ENCODE data around the gene TXNDC2. TPM values are rescaled to one million over a fixed set of nuclear protein-coding genes. Genes with fewer than 3 reads are reported as not detected.

TXNDC2 gene
- total and polyA plus RNA-seq, 9 of the 15 experiments (the other 6 are each of a cell fraction or from before 2014, with no cell fraction given) = 1.2 to 4.9 (median 2.3) TPM

DNA sequence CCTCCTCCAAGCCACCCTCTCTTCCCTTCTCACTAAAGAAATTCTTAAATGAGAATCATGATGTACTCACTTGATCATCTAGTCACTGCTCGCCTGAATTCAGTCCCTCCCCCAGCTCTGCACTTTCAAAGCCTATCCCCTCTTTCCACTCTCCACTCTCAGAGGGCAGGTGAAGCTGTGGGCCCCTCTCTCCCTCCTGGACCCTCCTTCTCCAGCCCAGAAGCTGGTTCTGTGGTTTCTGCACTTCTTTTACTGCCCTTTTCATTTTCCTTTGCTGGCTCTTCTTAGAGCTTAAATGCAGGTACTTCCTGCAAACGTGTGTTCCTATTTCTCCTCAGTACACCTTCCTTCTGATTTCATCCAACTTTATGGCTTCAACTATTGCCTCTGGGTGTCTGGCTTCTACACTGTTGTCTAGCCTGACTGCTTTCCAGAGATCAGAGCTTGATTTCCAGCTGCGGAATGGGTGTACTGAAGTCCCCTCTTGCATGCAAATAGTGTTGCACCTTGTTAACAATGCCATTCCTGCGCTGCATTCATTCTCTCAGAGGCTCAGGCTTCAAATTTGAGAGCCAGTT is 15.3 kb upstream of the TXNDC2 start (continued):
- TF ChIP-seq, protein P1, sequence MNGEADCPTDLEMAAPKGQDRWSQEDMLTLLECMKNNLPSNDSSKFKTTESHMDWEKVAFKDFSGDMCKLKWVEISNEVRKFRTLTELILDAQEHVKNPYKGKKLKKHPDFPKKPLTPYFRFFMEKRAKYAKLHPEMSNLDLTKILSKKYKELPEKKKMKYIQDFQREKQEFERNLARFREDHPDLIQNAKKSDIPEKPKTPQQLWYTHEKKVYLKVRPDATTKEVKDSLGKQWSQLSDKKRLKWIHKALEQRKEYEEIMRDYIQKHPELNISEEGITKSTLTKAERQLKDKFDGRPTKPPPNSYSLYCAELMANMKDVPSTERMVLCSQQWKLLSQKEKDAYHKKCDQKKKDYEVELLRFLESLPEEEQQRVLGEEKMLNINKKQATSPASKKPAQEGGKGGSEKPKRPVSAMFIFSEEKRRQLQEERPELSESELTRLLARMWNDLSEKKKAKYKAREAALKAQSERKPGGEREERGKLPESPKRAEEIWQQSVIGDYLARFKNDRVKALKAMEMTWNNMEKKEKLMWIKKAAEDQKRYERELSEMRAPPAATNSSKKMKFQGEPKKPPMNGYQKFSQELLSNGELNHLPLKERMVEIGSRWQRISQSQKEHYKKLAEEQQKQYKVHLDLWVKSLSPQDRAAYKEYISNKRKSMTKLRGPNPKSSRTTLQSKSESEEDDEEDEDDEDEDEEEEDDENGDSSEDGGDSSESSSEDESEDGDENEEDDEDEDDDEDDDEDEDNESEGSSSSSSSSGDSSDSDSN (IDR thresholded peaks at IDR 0.05; ENCODE audit: borderline replicate concordance in 1 of 2, low read depth in 2 of 2, low read length in 2 of 2) = no peak
- no peak for TF ChIP-seq ZKSCAN3 (CRISPR knock-in tag; IDR thresholded peaks at IDR 0.05)
- TF ChIP-seq CAMTA2 (CRISPR knock-in tag; conservative IDR thresholded peaks at IDR 0.05) = no peak
- TF ChIP-seq PCBP1 (IDR thresholded peaks at IDR 0.05; ENCODE audit: low read depth, low read length, poor library complexity, severe bottlenecking) = no peak
- TF ChIP-seq, protein P2, sequence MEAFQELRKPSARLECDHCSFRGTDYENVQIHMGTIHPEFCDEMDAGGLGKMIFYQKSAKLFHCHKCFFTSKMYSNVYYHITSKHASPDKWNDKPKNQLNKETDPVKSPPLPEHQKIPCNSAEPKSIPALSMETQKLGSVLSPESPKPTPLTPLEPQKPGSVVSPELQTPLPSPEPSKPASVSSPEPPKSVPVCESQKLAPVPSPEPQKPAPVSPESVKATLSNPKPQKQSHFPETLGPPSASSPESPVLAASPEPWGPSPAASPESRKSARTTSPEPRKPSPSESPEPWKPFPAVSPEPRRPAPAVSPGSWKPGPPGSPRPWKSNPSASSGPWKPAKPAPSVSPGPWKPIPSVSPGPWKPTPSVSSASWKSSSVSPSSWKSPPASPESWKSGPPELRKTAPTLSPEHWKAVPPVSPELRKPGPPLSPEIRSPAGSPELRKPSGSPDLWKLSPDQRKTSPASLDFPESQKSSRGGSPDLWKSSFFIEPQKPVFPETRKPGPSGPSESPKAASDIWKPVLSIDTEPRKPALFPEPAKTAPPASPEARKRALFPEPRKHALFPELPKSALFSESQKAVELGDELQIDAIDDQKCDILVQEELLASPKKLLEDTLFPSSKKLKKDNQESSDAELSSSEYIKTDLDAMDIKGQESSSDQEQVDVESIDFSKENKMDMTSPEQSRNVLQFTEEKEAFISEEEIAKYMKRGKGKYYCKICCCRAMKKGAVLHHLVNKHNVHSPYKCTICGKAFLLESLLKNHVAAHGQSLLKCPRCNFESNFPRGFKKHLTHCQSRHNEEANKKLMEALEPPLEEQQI (IDR thresholded peaks at IDR 0.05) = no peak
- TF ChIP-seq TBL1XR1 (IDR thresholded peaks at IDR 0.05; ENCODE audit: low read length in 2 of 2) = 0 out of 4 replicates have a peak, but pooled peaks of 1 of the 2 experiments have one; percentile 14
- no peak for TF ChIP-seq ZNF134 (CRISPR knock-in tag; conservative IDR thresholded peaks at IDR 0.05)
- no peak for TF ChIP-seq ZNF445 (CRISPR knock-in tag; IDR thresholded peaks at IDR 0.05; ENCODE audit: low read depth)
- no peak for TF ChIP-seq FUS (optimal IDR thresholded peaks at IDR 0.05; ENCODE audit: low read depth, low read length)
- TF ChIP-seq HDAC8 (tag; IDR thresholded peaks at IDR 0.05) = peak; percentile 5; the same call in 1 of the 2 replicates
- TF ChIP-seq, protein P3, sequence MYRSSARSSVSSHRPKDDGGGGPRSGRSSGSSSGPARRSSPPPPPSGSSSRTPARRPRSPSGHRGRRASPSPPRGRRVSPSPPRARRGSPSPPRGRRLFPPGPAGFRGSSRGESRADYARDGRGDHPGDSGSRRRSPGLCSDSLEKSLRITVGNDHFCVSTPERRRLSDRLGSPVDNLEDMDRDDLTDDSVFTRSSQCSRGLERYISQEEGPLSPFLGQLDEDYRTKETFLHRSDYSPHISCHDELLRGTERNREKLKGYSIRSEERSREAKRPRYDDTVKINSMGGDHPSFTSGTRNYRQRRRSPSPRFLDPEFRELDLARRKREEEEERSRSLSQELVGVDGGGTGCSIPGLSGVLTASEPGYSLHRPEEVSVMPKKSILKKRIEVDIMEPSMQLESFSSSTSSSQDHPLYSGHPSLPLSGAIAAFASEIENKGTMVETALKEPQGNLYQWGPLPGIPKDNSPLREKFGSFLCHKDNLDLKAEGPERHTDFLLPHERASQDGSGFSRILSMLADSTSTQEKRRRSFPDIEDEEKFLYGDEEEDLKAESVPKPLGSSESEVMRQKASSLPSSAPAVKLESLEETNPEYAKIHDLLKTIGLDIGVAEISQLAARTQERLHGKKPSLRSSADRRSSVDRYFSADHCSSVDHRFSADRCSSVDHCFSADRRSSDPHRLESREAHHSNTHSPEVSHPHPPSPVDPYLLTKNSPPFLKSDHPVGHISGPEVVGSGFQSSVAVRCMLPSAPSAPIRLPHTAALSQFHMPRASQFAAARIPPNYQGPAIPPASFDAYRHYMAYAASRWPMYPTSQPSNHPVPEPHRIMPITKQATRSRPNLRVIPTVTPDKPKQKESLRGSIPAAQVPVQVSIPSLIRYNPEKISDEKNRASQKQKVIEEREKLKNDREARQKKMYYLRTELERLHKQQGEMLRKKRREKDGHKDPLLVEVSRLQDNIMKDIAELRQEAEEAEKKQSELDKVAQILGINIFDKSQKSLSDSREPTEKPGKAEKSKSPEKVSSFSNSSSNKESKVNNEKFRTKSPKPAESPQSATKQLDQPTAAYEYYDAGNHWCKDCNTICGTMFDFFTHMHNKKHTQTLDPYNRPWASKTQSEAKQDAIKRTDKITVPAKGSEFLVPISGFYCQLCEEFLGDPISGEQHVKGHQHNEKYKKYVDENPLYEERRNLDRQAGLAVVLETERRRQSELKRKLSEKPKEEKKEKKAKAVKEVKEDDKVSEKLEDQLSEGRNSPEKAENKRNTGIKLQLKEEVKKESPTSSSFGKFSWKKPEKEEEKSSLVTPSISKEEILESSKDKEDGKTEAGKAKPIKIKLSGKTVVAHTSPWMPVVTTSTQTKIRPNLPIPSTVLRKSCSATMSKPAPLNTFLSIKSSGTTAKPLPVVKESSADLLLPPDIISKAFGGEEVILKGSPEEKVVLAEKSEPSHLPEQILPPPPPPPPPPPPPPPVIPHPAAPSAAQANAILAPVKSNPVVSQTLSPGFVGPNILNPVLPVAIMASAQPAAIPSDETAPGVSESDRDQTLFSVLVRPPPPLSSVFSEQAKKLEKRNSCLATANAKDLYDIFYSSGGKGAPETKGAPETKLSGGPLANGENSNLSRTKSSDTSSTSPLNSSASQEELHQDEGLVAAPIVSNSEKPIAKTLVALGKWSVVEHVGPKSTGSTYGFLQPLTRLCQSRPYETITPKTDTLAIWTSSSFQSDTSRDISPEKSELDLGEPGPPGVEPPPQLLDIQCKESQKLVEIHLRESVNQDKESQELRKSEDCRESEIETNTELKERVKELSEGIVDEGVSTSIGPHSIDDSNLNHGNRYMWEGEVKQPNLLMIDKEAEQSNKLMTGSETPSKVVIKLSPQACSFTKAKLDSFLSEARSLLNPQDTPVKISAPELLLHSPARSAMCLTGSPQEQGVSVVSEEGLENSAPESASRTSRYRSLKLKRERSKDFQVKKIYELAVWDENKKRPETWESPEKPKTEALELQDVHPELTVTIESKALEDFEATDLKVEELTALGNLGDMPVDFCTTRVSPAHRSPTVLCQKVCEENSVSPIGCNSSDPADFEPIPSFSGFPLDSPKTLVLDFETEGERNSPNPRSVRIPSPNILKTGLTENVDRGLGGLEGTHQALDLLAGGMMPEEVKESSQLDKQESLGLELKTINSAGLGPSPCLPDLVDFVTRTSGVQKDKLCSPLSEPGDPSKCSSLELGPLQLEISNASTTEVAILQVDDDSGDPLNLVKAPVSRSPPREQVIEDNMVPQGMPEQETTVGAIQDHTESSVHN (IDR thresholded peaks at IDR 0.05; ENCODE audit: borderline replicate concordance in 1 of 2, low read depth in 1 of 2) = no peak
- TF ChIP-seq ARID1B (IDR thresholded peaks at IDR 0.05) = no peak
- TF ChIP-seq, protein P4, sequence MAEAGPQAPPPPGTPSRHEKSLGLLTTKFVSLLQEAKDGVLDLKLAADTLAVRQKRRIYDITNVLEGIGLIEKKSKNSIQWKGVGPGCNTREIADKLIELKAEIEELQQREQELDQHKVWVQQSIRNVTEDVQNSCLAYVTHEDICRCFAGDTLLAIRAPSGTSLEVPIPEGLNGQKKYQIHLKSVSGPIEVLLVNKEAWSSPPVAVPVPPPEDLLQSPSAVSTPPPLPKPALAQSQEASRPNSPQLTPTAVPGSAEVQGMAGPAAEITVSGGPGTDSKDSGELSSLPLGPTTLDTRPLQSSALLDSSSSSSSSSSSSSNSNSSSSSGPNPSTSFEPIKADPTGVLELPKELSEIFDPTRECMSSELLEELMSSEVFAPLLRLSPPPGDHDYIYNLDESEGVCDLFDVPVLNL (CRISPR knock-in tag; IDR thresholded peaks at IDR 0.05; ENCODE audit: low read depth) = no peak

Data from K562 (cell line).